ENCODE results near the gene SPATA45.
"Not testable (repeated sequence)": the region's sequence is repeated elsewhere in the genome, so short reads cannot be mapped to it uniquely, and the experiment has no call there.

The SPATA45 gene

GRCh38 chr1:212847549-212847948 lies at the start of gene SPATA45:
TSS of gene SPATA45 (minus strand) at chr1:212847649. CDS start at chr1:212836149, 11,500 bp downstream.
- no peak for DNase-seq

- DNase-seq: no peak
Measured at GRCh38 chr1:212892108-212892507, 44.7 kb upstream of the SPATA45 start.

GRCh38 chr1:212884592-212884991 lies 37.1 kb upstream of the SPATA45 start:
- DNase-seq: no peak

GRCh38 chr1:212879947-212880690 lies 32.7 kb upstream of the SPATA45 start:
- no peak for DNase-seq

- no peak for DNase-seq
Measured at GRCh38 chr1:212878418-212878817, 31.0 kb upstream of the SPATA45 start.

- no peak for DNase-seq
Measured at GRCh38 chr1:212873518-212873917, 26.1 kb upstream of the SPATA45 start.

GRCh38 chr1:212871976-212872375 lies 24.5 kb upstream of the SPATA45 start:
- DNase-seq: no peak

- no peak for DNase-seq
Measured at GRCh38 chr1:212867192-212867591, 19.7 kb upstream of the SPATA45 start.

GRCh38 chr1:212864201-212864600 lies 16.8 kb upstream of the SPATA45 start:
- no peak for DNase-seq

GRCh38 chr1:212863345-212863744 lies 15.9 kb upstream of the SPATA45 start:
- not testable (repeated sequence) for DNase-seq

- DNase-seq: no peak
Measured at GRCh38 chr1:212862111-212862690, 14.8 kb upstream of the SPATA45 start.

GRCh38 chr1:212860713-212861581 lies 13.5 kb upstream of the SPATA45 start:
- no peak for DNase-seq

GRCh38 chr1:212858461-212859265 lies 11.2 kb upstream of the SPATA45 start:
- DNase-seq: no peak

- DNase-seq: peak; percentile 92
Measured at GRCh38 chr1:212857992-212858460, 10.6 kb upstream of the SPATA45 start, which contains the start of gene FLVCR1. TSS of gene FLVCR1 (plus strand) at chr1:212858275. CDS start at chr1:212858453, 178 bp downstream.

GRCh38 chr1:212856755-212857154 lies 9.3 kb upstream of the SPATA45 start:
- no peak for DNase-seq

- no peak for DNase-seq
Measured at GRCh38 chr1:212853658-212854057, 6.2 kb upstream of the SPATA45 start.

GRCh38 chr1:212852105-212852688 lies 4.7 kb upstream of the SPATA45 start:
- DNase-seq: no peak

GRCh38 chr1:212844521-212844920 lies 2.9 kb downstream of the SPATA45 start:
- not testable (repeated sequence) for DNase-seq

GRCh38 chr1:212838145-212838544 lies 9.3 kb downstream of the SPATA45 start:
- no peak for DNase-seq

GRCh38 chr1:212833211-212834207 lies 13.9 kb downstream of the SPATA45 start:
- DNase-seq: peak; percentile 19

GRCh38 chr1:212828395-212828794 lies 19.1 kb downstream of the SPATA45 start:
- DNase-seq: no peak

Data from kidney glomerular epithelial cell (primary cell).